ENCODE results near the gene CNOT8. TPM values are rescaled to one million over a fixed set of nuclear protein-coding genes. Genes with fewer than 3 reads are reported as not detected.
"Not testable (repeated sequence)": the region's sequence is repeated elsewhere in the genome, so short reads cannot be mapped to it uniquely, and the experiment has no call there.

CNOT8 gene
- total RNA-seq, 1 donor: 60.5 TPM

GRCh38 chr5:154901913-154902312, 43.5 kb downstream of the CNOT8 start:
- no peak for DNase-seq (ENCODE audit: low read depth)

GRCh38 chr5:154905601-154906000, 47.2 kb downstream of the CNOT8 start:
- not testable (repeated sequence) for H3K4me3 ChIP-seq (ENCODE audit: low read depth, low read length); DNase-seq (ENCODE audit: low read depth)

More at GRCh38 chr5:154901913-154902312, 43.5 kb downstream of the CNOT8 start:
- H3K4me3 ChIP-seq (ENCODE audit: low read depth, low read length): no peak overlapping the region
- TF ChIP-seq, protein P1, sequence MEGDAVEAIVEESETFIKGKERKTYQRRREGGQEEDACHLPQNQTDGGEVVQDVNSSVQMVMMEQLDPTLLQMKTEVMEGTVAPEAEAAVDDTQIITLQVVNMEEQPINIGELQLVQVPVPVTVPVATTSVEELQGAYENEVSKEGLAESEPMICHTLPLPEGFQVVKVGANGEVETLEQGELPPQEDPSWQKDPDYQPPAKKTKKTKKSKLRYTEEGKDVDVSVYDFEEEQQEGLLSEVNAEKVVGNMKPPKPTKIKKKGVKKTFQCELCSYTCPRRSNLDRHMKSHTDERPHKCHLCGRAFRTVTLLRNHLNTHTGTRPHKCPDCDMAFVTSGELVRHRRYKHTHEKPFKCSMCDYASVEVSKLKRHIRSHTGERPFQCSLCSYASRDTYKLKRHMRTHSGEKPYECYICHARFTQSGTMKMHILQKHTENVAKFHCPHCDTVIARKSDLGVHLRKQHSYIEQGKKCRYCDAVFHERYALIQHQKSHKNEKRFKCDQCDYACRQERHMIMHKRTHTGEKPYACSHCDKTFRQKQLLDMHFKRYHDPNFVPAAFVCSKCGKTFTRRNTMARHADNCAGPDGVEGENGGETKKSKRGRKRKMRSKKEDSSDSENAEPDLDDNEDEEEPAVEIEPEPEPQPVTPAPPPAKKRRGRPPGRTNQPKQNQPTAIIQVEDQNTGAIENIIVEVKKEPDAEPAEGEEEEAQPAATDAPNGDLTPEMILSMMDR (IDR thresholded peaks at IDR 0.05; ENCODE audit: insufficient read depth, low read depth, low read length): no peak

GRCh38 chr5:154916874-154917273, 58.4 kb downstream of the CNOT8 start:
- TF ChIP-seq, protein P1 (IDR thresholded peaks at IDR 0.05; ENCODE audit: insufficient read depth, low read depth, low read length): no peak
- no peak overlapping the region for H3K4me3 ChIP-seq (ENCODE audit: low read depth, low read length)
- no peak for DNase-seq (ENCODE audit: low read depth)

- TF ChIP-seq, protein P1 (IDR thresholded peaks at IDR 0.05; ENCODE audit: insufficient read depth, low read depth, low read length): no peak
- no peak overlapping the region for H3K4me3 ChIP-seq (ENCODE audit: low read depth, low read length)
- DNase-seq (ENCODE audit: low read depth): no peak
These were observed 59.3 kb downstream of the CNOT8 start for GRCh38 chr5:154917757-154918156.

DNA sequence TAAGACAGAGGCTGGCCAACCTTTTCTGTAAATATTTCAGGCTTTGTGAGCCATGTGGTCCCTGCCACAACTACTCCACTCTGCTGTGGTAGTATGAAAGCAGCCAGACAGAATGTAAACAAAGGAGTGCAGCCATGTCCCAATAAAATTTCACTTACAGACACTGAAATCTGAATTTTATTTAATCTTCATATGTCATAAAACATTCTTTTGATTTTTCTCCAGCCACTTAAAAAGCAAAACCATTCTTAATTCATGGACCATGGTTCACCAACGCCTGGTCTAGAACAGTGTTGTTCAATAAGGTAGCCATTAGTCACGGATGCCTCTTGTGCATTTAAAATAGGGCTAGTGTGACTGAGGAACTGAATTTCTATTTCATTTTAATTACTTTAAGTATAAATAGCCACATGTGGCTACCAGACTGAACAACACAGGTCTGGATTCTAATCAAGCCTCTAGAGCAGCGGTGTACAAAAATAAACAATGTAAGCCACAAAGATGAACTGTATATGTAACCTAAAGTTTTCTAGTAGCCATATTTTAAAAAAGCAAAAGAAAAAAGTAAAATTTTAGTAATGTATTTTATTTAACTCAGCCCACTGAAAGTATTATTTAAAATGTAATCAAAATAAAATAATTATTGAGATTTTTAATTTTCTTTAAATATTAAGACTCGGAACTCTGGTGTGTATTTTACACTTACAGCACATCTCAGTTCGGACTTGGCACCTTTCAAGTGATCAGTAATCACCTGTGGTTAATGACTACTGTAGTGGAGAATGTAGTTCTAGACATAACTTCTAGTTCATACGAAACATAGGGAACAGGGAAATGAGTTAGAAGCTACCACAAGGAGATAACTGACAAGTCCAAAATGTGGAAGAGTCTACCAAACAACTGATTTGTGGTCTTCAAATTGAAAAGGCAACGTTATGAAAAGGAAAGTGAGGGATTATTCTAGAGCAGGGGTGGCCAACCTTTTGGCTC, 65.3 kb downstream of the CNOT8 start:
- H3K4me3 ChIP-seq (ENCODE audit: low read depth, low read length): no peak overlapping the region
- peak; percentile 57 for DNase-seq (ENCODE audit: low read depth)
- TF ChIP-seq, protein P1 (IDR thresholded peaks at IDR 0.05; ENCODE audit: insufficient read depth, low read depth, low read length): no peak

Small RNAs within 50 kb of the gene (small RNA-seq; reads per million reads assigned to genes)
- gene MIR378H: not detected

Other genes starting within 250 kb of the CNOT8 start
- 111 and 120 TPM in 2 replicates for gene LARP1, start 103.2 kb upstream of the CNOT8 start, total RNA-seq
- 4.2 and 7.8 TPM in 2 replicates for gene FAXDC2, start 8.0 kb upstream of the CNOT8 start, total RNA-seq
- gene GEMIN5, start 79.6 kb downstream of the CNOT8 start, total RNA-seq: 13.5 and 23.3 TPM in 2 replicates
- gene MRPL22, start 82.4 kb downstream of the CNOT8 start, total RNA-seq: 11.7 and 12.9 TPM in 2 replicates
- under 0.01 TPM in 1 of 2 replicates, not detected in the other for gene KIF4B, start 155.1 kb downstream of the CNOT8 start, total RNA-seq

All from fibroblast of villous mesenchyme (primary cell).